SH-SY5Y (cell line): ENCODE data around the gene PGM2.

Source experiments
- GATA2 ChIP-seq: IDR thresholded peaks from 2 replicates; pipeline ENCODE4 v1.6.1; 2011; ENCODE audit warnings: mild to moderate bottlenecking, low read depth, low read length
- GATA3 ChIP-seq: IDR thresholded peaks from 2 replicates; pipeline ENCODE4 v1.6.1; 2011; ENCODE audit warnings: low read depth, mild to moderate bottlenecking, low read length, moderate library complexity

PGM2 gene

DNA sequence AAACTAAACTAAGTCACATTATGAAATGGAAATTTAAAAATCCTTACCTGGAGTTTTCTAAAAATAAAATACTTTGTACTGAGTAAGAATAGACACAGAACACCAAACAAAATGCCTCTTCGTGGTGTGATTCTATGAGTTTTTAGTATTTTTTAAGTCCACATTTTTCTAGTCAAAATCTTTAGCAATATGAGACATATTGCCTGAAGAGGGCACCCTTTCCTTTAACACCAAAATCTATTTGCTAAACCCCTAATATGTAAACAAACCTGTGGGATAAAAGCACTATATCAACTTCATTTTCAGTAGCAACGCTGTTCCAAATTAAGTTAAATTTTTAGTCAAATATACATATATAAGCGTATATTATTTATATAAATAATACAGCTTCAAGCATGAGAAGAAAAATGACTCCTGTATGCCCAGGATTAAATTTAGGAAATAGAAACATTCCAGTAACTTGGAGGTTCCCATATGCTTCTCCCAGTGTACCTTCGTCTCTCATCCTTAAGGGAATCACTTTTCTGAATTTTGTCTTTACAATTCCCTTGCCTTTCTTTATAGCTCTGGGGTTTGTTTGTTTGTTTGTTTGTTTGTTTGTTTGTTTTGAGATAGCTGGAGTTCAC lies 23.0 kb upstream of the PGM2 start:
- TF ChIP-seq GATA3, result no peak
- no peak for TF ChIP-seq GATA2

DNA sequence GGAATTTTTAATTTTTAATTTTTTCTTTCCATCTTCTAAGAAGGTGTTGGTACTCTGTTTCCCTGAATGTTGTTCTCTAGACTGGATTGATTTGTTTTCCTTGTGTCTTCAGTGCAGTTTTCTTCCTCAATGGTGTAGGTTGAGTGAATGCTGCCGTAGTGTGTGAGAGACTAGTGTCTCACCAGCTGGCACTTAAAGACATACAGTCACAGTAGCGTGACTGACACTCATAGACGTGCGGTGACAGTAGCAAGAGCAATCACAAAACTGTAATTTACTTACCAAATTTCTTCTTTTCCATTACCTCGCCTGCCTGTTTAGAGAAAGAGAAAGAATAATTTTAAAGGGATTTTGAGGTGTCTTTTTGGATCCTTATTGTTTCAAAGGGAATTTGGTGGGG lies 21.4 kb upstream of the PGM2 start:
- no peak for TF ChIP-seq GATA3
- no peak for TF ChIP-seq GATA2

DNA sequence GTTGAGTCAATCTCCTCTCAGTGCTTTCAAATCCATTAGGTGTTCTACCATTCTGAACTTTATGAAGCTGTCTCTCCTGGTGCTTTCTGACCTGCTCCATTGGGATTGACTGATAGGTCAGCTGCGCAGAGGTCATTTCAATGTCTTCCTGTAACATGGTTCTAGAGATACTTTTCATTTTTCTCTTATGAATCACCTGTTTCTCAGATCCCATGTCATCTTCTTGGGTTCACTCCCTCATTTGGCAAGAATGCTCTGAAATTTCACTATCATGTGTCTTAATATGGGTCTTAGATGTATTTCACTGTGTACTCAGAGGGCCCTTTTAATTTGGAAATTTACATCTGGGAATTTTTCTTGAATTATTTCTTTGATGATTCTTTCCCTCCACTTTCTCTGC lies 13.8 kb upstream of the PGM2 start:
- TF ChIP-seq GATA2 (no peak), GATA3 (no peak)

DNA sequence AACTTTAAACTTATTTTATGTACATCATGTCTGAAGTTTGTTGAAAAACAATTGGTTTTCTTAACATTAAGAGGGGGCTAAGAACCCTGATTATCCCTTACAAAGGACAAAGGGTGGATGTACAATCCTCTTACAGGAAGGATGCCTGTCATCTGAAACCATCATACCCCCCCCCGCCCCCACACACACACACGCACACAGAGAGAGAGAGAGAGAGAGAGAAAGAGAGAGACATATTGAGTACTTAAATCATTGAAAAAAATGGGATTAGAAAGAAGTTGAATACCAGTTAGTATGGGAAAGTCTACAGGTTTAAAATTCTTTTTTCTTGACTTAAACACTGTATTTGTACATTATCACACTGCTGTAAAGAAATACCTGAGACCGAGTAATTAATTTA lies 10.9 kb upstream of the PGM2 start:
- TF ChIP-seq GATA2 (no peak), GATA3 (no peak)

DNA sequence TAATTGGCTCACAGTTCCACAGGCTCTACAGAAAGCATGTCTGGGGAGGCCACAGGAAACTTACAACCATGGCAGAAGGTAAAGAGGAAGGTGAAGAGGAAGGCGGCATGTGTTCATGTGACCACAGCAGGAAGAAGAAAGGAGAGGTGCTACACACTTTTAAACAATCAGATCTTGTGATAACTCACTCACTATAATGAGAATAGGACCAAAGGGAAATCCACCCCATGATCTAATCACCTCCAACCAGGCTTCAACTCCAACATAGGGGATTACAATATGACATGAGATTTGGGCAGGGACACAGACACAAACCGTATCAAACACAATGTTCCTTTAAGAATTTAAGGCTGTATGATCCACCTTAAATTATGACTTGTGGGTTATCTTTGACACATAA lies 10.5 kb upstream of the PGM2 start:
- TF ChIP-seq GATA3, result no peak
- no peak for TF ChIP-seq GATA2

DNA sequence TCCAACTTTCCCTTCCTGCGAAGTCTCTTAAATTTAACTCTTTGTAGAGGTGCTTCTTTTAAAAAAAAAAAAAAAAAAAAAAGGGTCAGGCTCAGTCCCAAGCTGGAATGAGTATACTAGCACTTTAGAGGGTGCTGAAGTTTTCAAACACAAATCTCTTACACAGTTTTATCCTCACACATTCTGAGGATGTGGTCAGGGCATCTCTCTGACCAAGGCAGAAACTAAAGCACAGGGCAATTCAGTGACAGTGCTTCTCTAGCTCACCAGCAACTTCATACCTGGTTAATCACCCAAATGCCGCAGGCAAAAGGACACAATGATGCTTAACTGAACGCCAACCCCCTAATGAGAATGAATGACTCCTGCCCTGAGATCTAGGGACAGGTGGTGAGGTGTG lies 9.8 kb upstream of the PGM2 start:
- TF ChIP-seq GATA2, result no peak
- TF ChIP-seq GATA3, result no peak

DNA sequence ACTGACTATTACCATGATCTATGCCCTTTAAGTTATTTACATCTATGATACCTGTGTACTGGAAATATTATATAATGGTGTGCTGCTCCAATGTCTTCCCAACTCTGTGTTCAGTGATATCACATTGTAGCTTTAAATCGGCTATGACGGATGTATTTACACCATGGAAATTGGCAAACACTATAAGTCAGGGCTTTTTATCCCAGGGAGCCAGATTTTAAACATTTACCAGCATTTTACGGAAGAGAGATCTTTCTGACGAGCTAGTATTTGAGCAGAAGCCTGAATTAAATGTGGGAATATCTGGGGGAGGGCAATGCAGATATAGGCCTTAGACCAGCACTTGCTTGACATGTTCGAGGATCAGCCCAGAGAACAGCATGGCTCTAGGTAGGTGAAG lies 7.7 kb upstream of the PGM2 start:
- TF ChIP-seq GATA3, result no peak
- TF ChIP-seq GATA2, result no peak

DNA sequence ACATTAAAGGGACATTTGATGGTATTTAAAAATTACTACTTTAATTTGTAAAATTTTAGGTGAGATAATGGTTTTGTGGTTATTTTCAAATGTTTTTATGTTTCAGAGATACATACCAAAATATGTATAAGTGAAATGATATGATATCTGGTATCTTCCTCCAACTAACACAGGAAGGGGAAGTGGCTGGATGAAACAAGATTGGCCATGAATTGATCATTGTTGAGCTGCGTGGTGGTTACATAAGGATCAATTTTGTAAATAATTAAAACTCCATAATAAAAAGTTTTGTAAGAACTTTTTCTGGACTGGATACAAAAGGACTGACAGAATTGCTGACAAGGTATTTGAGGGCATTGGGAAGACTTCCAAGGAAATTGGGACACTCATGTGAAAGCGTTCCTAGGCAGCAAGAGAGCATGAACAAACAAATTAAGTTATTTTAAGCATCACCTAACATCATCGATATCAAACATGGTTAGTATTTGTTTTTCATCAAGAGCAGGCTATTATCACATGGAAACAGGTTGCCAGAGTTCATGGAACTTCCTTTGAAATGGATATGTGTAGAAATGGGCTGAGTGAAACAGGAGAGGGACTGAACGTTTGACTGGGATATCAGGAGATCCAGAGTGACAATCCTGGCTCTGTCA lies 4.4 kb upstream of the PGM2 start:
- no peak for TF ChIP-seq GATA3
- no peak for TF ChIP-seq GATA2

DNA sequence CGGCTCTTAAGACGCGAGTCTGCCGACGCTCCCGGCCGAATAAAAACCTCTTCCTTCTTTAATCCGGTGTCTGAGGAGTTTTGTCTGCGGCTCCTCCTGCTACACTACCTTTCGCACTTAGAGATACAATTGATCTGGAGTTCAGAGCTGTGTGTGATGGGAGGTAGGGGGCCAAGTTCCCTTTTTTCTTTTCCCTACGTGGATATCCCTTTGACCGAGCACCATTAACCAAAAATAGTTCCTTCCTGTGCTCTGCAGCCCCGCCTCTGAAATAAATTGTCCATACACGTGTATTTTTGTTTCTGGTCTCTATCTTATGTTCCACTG lies 555 bp upstream of the PGM2 start:
- TF ChIP-seq GATA2 (no peak), GATA3 (no peak)

DNA sequence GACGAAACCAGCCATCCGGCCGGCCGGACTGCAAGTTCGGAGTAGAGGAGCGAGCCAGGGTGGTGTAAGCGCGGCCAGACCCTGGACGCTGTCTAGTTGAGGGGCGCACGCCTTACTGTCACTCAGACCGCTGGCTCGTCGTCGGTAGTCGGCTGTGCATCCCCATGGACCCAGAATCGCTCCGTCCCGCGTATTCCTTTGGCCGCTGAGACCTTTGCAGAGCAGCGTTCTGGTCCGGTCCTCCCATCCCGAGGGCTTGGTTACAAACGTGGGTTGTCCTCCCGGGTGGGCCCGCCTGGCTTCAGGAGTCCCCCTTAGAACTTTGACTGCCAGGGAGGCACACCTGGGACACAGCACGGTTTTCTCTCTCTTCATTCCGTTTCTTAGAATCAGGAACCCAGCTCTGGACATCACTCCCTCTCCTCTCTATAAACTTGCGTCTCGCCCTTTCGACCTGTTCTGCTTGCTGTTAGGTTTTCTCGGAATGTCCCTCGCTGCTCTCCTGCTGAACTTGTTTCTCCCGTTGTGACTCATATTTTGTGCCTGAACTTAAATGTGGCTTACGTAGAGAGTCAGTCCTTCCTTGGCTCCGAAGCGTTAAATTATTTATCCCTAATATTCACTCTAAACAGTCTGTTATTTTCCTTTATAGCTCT lies 672 bp downstream of the PGM2 start:
- TF ChIP-seq GATA2 (no peak), GATA3 (no peak)

DNA sequence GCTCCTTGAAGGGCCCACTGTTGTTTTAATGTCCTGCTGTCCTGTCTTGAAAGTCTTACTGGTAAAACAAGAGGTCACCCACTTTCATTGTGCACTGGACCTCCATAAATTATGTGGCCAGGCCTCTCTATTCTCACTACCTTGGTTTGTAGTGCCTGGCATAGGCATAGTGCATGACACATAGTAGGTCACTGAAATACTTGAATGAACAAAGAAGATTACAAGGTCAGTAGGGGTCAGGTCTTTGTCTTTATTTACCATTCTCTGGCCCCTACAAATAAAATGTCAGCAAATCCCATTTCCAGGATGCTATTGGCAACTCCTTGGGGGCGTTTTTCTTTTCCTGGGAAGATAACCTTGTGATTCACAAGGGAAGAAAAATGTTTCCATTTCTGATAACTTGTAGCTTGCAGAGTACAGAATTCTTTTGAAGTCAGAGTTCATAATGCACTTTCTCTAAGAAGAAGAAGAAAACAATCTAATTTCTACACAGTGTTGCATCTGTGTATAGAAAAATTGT lies 1.4 kb downstream of the PGM2 start:
- TF ChIP-seq GATA2, result no peak
- TF ChIP-seq GATA3, result no peak

DNA sequence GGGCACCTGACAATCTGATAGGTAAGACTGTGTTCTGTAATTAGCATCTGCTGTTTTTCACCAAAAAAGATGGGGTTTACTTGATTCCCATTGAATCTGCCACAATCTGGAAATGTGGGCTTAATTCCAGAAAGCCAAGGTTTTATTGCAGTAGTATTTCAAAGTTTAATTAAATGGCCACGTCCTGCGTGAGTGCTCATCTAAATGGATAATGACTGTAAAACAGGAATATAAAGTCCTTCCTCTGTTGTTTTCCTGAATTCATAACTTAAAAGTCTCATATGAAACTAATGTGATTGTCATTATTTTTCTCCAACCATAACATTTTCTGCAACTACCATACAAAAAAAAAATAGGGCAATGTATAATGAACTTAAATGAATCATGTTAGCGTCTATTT lies 2.4 kb downstream of the PGM2 start:
- TF ChIP-seq GATA3, result no peak
- TF ChIP-seq GATA2, result no peak

DNA sequence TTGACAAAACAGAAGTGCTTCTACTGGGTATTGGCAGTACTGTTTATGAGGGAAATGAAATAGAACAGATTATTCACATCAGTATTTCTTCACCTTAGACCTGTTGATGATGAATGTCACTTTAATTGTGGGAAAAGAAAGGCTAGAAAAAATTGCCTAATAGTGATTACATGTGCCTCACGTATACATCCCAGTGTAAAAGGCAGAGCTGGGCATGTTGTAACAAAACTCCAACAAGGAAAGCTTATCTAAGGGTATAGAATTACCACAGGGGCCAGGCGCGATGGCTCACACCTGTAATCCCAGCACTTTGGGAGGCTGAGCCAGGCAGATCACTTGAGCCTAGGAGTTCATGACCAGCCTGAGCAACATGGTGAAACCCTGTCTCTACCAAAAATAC lies 4.2 kb downstream of the PGM2 start:
- TF ChIP-seq GATA3, result no peak
- TF ChIP-seq GATA2, result no peak

DNA sequence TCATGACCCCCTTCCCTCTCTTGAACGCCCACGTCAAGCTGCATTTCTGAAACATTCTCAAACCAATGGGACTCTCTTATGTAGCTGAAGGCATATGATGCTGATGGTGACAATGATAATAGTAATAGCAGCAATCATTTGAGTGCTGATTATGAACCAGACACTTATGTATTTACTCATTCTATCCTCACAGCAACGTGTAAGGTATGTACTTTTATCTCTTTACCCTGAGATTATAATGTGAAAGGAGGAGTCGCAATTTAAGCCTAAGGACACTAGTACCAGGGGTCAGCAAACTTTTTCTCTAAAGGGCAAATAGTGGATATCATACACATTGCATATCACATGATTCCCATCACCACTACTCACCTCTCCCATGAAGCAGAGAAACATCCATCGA lies 8.5 kb downstream of the PGM2 start:
- TF ChIP-seq GATA2 (no peak), GATA3 (no peak)

DNA sequence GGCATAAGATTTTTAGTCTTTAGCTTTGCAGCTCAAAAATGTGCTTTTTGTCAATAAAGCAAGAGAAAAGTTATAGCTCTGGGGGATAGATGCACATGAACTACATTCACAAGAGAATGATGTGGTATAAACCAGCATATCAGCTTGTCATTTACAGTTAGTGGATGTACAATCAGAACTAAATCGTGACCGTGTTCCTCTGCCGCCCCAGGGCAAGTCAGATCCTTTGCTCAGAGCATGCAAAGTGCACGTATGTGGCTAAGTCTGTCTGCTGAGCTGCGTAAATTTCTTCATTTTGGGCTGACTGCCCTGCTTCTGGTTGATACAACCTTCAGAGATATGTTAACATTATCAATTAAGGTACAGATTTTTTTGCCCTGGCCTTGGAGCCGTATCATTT lies 9.3 kb downstream of the PGM2 start:
- no peak for TF ChIP-seq GATA2
- TF ChIP-seq GATA3, result no peak
